Sigmoid colon (tissue), 7 donors: ENCODE results near the gene MAP2. TPM values are rescaled to one million over a fixed set of nuclear protein-coding genes. Genes with fewer than 3 reads are reported as not detected.

ENCODE experiments used
- DNase-seq: peaks from one replicate; pipeline ENCODE4 v3.0.0-alpha.2; 2019
- H3K27ac ChIP-seq, 4 donors: fragments of 200-600 bp; sonication (generic); one replicate each; pipeline ENCODE4 v1.5.1; 2016 to 2019; ENCODE audit warnings: mild to moderate bottlenecking in 1 of 4
- H3K27me3 ChIP-seq, 3 donors: fragments of 200-600 bp; sonication (generic); one replicate each; pipeline ENCODE4 v1.5.1; 2019; ENCODE audit warnings: mild to moderate bottlenecking in 1 of 3
- H3K36me3 ChIP-seq, 4 donors: fragments of 200-600 bp; sonication (generic); one replicate each; pipeline ENCODE4 v1.5.1; 2016 to 2019
- H3K4me1 ChIP-seq, 4 donors: fragments of 200-600 bp; sonication (generic); one replicate each; pipeline ENCODE4 v1.5.1; 2017 to 2019
- H3K4me3 ChIP-seq, 4 donors: fragments of 200-600 bp; sonication (generic); one replicate each; pipeline ENCODE4 v1.5.1; 2017 to 2019; ENCODE audit warnings: mild to moderate bottlenecking in 2 of 4, moderate library complexity in 1 of 4
- H3K9me3 ChIP-seq, 4 donors: fragments of 200-600 bp in 3 of 4; sonication (generic) in 3 of 4; one replicate each; pipeline versions ENCODE4 v1.5.1 to v1.6.1; 2013 to 2019
- CTCF ChIP-seq, 4 experiments: fragments of 450-650 bp in 3 of 4; fragments of 200-600 bp in 1 of 4; IDR thresholded peaks; one replicate each; pipeline ENCODE4 v1.5.1; 2016 to 2019; ENCODE audit warnings: antibody characterized with exemption in 4 of 4, mild to moderate bottlenecking in 3 of 4, moderate library complexity in 2 of 4
- EP300 ChIP-seq, 4 donors: sonication (generic); formaldehyde crosslinking; IDR thresholded peaks; one replicate each; pipeline ENCODE4 v1.6.1; 2017; ENCODE audit warnings: antibody characterized with exemption in 4 of 4
- POLR2A ChIP-seq, 2 donors: fragments of 450-650 bp; IDR thresholded peaks; one replicate each; pipeline ENCODE4 v1.6.1; 2016; ENCODE audit warnings: antibody characterized with exemption in 2 of 2, mild to moderate bottlenecking in 2 of 2, moderate library complexity in 2 of 2
- POLR2AphosphoS5 ChIP-seq, 4 donors: sonication (generic); formaldehyde crosslinking; IDR thresholded peaks; one replicate each; pipeline ENCODE4 v1.6.1; 2017; ENCODE audit warnings: antibody characterized with exemption in 4 of 4
- WGBS, 2 donors: extraction: QIAGEN DNeasy Blood & Tissue Kit; methylation state at CpG; one replicate each; pipeline ENCODE4 v1.1.7; 2013; 5-methylcytosine and 5-hydroxymethylcytosine counted together
- intact Hi-C: fragments of 100-400 bp; cut with DNase I; formaldehyde crosslinking; loops from one replicate; pipeline ENCODE4 v1.15.1; 2023
- polyA plus RNA-seq, 3 donors: library from polyadenylated mRNA; stranded (reverse); fragments of 200-250 nt; gene quantifications; one replicate each; pipeline ENCODE4 v1.2.3, GENCODE V29; 2013
- total RNA-seq, 4 donors: library from RNA; depleted of rRNA; stranded (reverse); fragments of >200 nt; gene quantifications; one replicate each; pipeline ENCODE4 v1.1.0, GENCODE V29; 2016
- donor health status: healthy with polysubstance abuse.
- donor health status: Bipolar disorder and iron deficiency.
- donor health status: healthy.

MAP2 gene
- total and polyA plus RNA-seq, 7 donors = 0.46 to 21.8 (median 8.4) TPM

GRCh38 chr2:209727077-209727476, 303.2 kb downstream of the MAP2 start:
- Histone ChIP-seq H3K27me3 (no peaks in the 10 kb centered on the region), H3K9me3 (no peaks in the 10 kb centered on the region), H3K27ac (no peak overlapping the region), H3K4me1 (no peaks in the 10 kb centered on the region), H3K4me3 (no peak overlapping the region), H3K36me3 (no peaks in the 10 kb centered on the region)
- intact Hi-C loops = no loop called here
- TF ChIP-seq POLR2AphosphoS5 (IDR thresholded peaks at IDR 0.05) (no peak), POLR2A (IDR thresholded peaks at IDR 0.05) (no peak), EP300 (IDR thresholded peaks at IDR 0.05) (no peak), CTCF (IDR thresholded peaks at IDR 0.05) (no peak)
- 46 to 76% methylated on average over 2 of the region's 2 CpGs for WGBS, 2 donors
- DNase-seq = no peak

- no peak for DNase-seq
- Histone ChIP-seq H3K27me3 (no peaks in the 10 kb centered on the region), H3K9me3 (no peaks in the 10 kb centered on the region), H3K4me3 (no peak overlapping the region), H3K36me3 (no peaks in the 10 kb centered on the region), H3K27ac (no peak overlapping the region), H3K4me1 (no peaks in the 10 kb centered on the region)
- no peak for TF ChIP-seq EP300 (IDR thresholded peaks at IDR 0.05)
- TF ChIP-seq CTCF (IDR thresholded peaks at IDR 0.05) = no peak
- intact Hi-C loops = no loop called here
- 72 to 75% methylated on average over 3 of the region's 3 CpGs for WGBS, 2 donors
These were observed 311.0 kb downstream of the MAP2 start for GRCh38 chr2:209734805-209735204.

- Histone ChIP-seq H3K36me3 (no peaks in the 10 kb centered on the region), H3K27ac (no peak overlapping the region), H3K4me1 (no peaks in the 10 kb centered on the region), H3K4me3 (no peak overlapping the region), H3K27me3 (no peaks in the 10 kb centered on the region), H3K9me3 (no peaks in the 10 kb centered on the region)
- intact Hi-C loops = no loop called here
- no peak for TF ChIP-seq EP300 (IDR thresholded peaks at IDR 0.05)
- no peak for TF ChIP-seq POLR2AphosphoS5 (IDR thresholded peaks at IDR 0.05)
- no peak for TF ChIP-seq CTCF (IDR thresholded peaks at IDR 0.05)
- TF ChIP-seq POLR2A (IDR thresholded peaks at IDR 0.05) = no peak
- 39 to 68% methylated on average over 1 of the region's 1 CpG for WGBS, 2 donors
- DNase-seq = no peak
These were observed 318.1 kb downstream of the MAP2 start for GRCh38 chr2:209741953-209742352.

- intact Hi-C loops = no loop called here
- WGBS, 2 donors = 48 to 50% methylated on average over 3 of the region's 3 CpGs
- TF ChIP-seq CTCF (IDR thresholded peaks at IDR 0.05) (no peak), POLR2A (IDR thresholded peaks at IDR 0.05) (no peak), EP300 (IDR thresholded peaks at IDR 0.05) (no peak), POLR2AphosphoS5 (IDR thresholded peaks at IDR 0.05) (no peak)
- Histone ChIP-seq H3K9me3 (no peaks in the 10 kb centered on the region), H3K4me3 (no peak overlapping the region), H3K27ac (no peak overlapping the region), H3K27me3 (peaks cover 0 to 3% (median 0%) of the 10 kb centered on the region in 3 donors), H3K36me3 (no peaks in the 10 kb centered on the region), H3K4me1 (no peaks in the 10 kb centered on the region)
- no peak for DNase-seq
These were observed 329.2 kb downstream of the MAP2 start for GRCh38 chr2:209753020-209753419.

GRCh38 chr2:209757163-209757562, 333.3 kb downstream of the MAP2 start:
- H3K27ac ChIP-seq = no peak overlapping the region
- no peak for DNase-seq
- TF ChIP-seq POLR2AphosphoS5 (IDR thresholded peaks at IDR 0.05) = no peak
- TF ChIP-seq EP300 (IDR thresholded peaks at IDR 0.05) = no peak
- TF ChIP-seq POLR2A (IDR thresholded peaks at IDR 0.05) = no peak
- no peak for TF ChIP-seq CTCF (IDR thresholded peaks at IDR 0.05)
- intact Hi-C loops = no loop called here
- peaks cover 0 to 3% (median 0%) of the 10 kb centered on the region in 3 donors for H3K27me3 ChIP-seq
- no peaks in the 10 kb centered on the region for H3K4me1 ChIP-seq
- no peaks in the 10 kb centered on the region for H3K36me3 ChIP-seq
- no peaks in the 10 kb centered on the region for H3K9me3 ChIP-seq
- H3K4me3 ChIP-seq = no peak overlapping the region
